Ureter (tissue), 1 donor: ENCODE data around the gene CNTN5. TPM values are rescaled to one million over a fixed set of nuclear protein-coding genes. Genes with fewer than 3 reads are reported as not detected.

Experiments
- DNase-seq: peaks from one replicate; pipeline ENCODE4 v3.0.0-alpha.2; 2020; ENCODE audit warnings: low spot score
- total RNA-seq: library from RNA; stranded (reverse); gene quantifications from one replicate; pipeline ENCODE4 v1.2.4, GENCODE V29; 2023
- donor health status: DM: yes; HTN: yes; CAD: no.

The CNTN5 gene
- total RNA-seq, 1 donor from 2014 or later = 1.2 TPM

DNA sequence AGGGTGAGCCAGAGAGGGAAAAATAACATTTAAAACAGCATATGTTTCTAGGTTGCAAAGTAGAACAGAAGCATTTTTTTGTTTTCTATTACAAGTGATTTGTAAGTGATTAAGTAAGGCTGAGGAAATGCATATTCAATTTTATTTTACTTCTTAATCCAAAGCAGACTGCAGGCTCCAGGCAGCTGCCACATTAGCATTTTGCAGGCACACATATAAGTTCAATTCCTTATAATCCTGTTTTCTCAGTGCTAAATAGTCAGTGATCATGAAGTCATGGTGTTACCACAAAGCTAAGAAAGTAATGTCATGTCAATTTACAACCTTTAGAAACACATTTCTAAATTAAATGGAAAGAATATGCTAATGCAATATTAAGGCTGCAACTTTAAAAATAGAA, 149.8 kb downstream of the CNTN5 start:
- no peak for DNase-seq

GRCh38 chr11:99171330-99171729, 150.6 kb downstream of the CNTN5 start:
- no peak for DNase-seq

GRCh38 chr11:99176430-99176829, 155.7 kb downstream of the CNTN5 start:
- DNase-seq = no peak

GRCh38 chr11:99177446-99177845, 156.7 kb downstream of the CNTN5 start:
- DNase-seq = no peak

DNA sequence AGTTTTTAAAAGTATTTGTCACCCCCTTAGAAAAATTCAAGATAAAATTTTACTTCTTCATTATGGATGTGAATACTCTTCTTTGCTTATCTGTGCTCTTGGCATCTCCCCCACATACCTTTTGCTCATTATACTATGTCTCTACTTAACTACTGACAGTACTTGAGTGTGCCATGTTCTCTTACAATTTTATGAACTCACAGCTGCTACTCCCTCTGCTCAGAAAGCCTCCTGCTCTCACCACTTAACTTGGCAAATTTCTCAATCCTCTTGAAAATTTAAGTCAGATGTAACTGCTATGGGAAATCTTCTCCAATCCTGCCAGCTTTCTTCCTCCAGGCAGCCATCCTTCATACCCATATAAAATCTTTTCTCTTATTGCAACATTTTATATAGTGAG, 163.4 kb downstream of the CNTN5 start:
- DNase-seq = no peak

DNA sequence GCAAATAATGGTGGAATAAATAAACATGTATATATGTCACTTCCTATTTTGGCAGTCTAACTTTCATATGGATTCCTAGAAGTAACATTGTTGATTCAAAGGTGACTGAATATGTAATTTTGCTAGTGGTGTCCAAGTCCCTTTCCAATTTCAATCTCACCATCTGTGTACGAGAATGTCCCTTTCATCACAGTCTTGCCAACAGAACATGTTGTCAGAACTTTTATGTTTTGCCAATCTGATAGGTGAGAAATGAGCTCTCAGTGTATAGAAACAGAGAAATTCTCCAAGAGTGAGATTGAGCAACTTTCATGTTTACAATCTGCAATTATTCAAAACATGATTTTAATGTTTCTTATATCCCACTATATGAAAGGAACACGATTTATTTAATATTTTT, 167.5 kb downstream of the CNTN5 start:
- DNase-seq = no peak

- DNase-seq = no peak
Measured at GRCh38 chr11:99192716-99193115, 172.0 kb downstream of the CNTN5 start.

DNA sequence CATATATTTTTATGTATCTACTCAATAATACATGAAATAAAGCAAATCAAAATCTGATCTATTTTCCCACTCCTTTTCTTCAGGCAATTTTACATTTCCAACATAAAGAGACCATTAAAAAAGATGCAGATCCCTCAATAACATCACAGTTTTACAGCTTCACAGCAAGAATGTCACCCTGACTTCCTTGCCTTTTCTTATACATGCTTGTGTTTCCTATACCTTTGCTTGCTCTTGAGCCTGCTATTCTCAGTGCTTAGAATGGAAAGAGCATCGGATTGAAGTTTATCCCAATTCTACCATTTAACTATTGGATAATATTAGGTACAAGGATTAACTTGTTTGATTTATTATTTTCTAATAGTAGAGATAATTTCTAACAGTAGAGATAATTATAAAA, 176.7 kb downstream of the CNTN5 start:
- no peak for DNase-seq

DNA sequence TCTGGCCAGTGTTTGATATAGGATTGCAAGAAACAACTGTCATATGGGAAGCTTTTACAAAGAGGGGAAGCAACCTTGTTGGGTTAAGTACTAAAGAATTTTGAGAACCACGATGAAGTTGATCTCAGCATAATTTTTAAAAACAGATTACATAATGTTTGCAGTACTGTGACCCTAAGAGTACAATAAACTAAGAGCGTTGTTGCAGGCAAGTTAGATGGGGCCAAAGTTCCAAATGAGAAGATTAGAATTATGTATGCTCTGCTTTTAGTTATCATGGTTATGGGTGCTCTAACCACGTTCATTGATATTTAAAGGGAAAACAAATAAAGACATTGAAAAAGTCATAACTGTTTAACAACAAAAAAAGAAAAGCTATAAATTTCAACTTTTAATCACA, 177.5 kb downstream of the CNTN5 start:
- no peak for DNase-seq

DNA sequence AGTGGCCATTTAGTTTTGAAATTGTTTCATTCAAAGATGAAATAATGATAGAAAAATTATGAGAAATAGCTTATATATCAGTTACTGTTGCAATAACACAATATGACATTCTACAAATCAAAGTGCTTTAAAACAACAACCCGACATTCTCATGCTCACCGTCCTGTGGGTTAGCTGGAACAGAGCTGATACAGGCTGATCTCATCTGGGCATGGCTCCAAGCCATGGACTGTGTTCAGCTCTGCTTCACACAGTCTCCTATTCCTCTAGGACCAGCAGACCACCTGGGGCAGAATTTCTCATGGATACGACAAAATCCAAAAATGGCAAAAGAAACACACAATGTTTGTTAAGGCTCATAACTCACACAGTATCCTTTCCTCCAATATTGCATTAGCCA, 178.6 kb downstream of the CNTN5 start:
- no peak for DNase-seq

- DNase-seq = no peak
Measured at GRCh38 chr11:99200720-99201119, 180.0 kb downstream of the CNTN5 start.

GRCh38 chr11:99208813-99209212, 188.1 kb downstream of the CNTN5 start:
- DNase-seq = no peak

GRCh38 chr11:99229544-99229943, 208.8 kb downstream of the CNTN5 start:
- no peak for DNase-seq

- DNase-seq = no peak
Measured at GRCh38 chr11:99234534-99234933, 213.8 kb downstream of the CNTN5 start.

GRCh38 chr11:99238401-99238800, 217.7 kb downstream of the CNTN5 start:
- DNase-seq = no peak

DNA sequence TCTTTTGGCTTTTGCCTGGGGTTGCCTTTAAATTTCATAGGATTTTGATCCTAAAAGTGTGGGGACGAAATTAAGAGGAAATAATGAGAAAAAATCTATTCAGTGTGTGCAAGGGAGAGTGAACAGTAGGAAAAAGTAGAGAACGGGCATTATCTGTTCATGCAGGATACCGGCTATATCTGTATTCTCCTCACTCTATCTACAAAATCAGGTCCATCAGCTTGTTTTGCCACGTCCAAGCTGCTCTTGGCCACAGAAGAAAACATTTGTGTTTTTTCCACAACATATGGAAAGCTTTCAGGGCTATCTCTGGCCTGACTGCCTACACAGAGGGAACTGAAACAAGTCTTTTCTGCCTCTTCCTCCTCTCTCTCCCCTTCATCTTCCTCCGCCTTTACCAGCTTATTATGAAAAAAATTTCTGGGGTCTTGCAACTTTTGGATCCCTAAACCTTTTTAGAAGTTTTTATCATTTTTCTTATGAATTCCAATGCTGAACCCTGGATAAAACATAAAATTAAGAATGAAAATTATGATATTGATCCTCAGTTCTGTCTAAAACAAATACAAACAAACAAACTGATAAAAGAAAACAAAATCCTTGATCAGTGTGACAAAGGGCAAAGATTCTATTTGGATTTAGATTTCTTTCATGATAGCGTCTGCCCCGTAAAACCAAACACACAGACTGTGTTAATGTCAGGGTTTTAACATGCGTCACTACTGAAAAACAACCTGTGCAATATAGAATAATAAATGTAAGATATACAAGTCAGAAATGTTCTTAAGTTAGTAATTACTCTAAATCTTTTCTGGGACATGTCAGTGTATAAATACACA, 219.7 kb downstream of the CNTN5 start:
- no peak for DNase-seq

DNA sequence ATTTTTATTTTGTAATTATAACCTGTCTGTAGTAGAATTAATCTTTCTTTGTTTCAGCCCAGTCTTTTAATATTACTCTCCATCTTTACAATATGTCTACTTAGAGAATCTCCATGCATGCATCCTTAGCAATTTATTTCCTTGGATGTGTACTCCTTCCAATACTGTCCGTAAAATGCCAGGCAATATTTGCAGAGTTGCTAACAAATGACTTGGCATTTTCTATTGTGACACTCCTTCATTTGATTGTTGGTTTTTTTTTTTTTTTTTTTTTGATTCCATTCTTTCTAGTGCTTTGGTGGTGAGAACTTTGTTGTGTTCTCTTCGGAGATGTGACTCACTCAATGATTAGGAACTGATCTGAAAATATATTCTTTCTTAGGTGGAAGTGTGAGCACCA, 220.3 kb downstream of the CNTN5 start:
- DNase-seq = no peak

- DNase-seq = no peak
Measured at GRCh38 chr11:99244613-99245012, 223.9 kb downstream of the CNTN5 start.

DNA sequence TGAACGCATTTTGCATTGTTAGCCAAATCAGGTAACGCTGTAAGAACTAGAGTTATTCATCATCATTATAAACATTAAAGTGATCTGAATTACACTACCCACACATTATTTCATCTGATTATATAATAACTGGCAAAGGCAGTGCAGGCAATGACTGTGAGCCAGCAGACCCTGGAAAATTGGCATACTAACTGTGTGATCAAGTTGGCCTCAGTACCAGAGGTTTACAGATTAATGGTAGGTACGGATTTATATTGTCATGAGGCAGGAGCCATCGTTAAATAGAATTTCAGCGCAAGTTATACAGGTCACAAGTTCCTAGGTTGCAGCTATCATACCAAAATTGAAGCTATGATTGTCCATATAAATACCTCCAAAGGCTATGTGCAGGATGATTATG, 225.4 kb downstream of the CNTN5 start:
- DNase-seq = no peak

GRCh38 chr11:99256614-99257013, 235.9 kb downstream of the CNTN5 start:
- no peak for DNase-seq

DNA sequence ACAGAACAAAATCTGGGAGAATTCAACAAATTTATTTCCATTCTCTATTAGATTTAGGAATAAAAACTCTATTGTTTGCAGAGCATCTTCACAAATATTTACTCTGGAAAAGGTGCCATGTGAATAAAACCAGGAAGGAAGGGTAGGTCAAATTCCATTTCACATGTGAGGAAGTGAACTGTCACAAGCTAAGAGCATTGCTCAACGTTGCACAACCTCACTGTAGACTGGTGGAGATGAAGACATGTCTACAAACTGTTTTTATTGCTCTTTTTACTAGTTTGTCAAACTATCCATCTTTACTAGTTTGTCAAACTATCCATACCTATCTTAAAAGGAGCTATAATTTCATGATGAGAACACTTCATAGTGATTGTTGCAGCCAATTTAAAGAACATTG, 236.4 kb downstream of the CNTN5 start:
- DNase-seq = no peak

DNA sequence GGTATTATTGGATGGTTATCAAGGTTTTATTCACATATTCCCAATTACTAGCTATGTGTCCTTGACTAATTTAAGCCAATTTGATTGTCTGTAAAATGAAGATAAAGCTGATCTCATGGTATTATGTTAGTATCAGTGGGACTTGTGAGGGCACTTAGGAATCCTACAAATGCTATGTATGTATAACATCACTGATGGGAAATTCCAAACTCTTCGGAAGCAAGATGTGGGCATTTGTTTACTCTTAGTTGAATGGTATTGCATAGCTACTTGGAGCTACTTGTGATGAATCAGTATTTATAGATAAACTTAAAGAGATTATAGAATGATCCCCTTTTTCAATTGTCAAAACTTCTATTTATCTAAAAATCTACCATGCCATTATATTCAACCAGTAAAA, 239.9 kb downstream of the CNTN5 start:
- DNase-seq = no peak

- no peak for DNase-seq
Measured at GRCh38 chr11:99268886-99269285, 248.1 kb downstream of the CNTN5 start.

DNA sequence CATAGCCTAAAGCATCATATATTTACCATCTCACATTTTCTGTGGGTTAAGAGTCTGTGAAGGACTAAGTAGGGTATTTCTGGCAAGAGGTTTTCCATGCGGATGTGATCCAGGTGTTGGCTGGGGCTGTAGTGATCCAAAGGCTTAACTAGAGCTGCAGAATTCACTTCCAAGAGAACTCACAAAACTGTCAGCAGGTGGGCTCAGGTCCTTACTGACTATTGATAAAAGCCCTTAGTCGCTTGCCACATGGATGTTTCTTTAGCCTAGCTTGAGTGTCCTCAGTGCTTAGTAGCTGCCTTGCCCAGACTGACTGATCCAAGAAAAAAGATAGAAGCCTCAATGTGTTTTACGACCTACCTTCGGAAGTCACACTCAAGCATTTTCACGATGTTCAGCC, 250.8 kb downstream of the CNTN5 start:
- DNase-seq = no peak
